ENCODE measurements around the gene PTPA. TPM values are rescaled to one million over a fixed set of nuclear protein-coding genes. Genes with fewer than 3 reads are reported as not detected.

Gene PTPA
- polyA plus RNA-seq, 1 experiment = 140 TPM

GRCh38 chr9:129068990-129069861 is 42.0 kb upstream of the PTPA start:
- POLR2A ChIA-PET = interaction anchor here (0.6 kb wide), 1 partner anchor 239 kb away, joined by 3 read pairs; the partner anchor contains the start of gene SPOUT1
- no peak for TF ChIP-seq CTCF (IDR thresholded peaks at IDR 0.05; ENCODE audit: low read depth, low read length)
- no peak overlapping the region for H3K27ac ChIP-seq (ENCODE audit: low read depth, low read length)
- CTCF ChIA-PET = no interaction called here
- H3K4me3 ChIP-seq (ENCODE audit: low read depth, low read length) = no peak overlapping the region
- no peak for DNase-seq (ENCODE audit: low read depth, low spot score)
- no peaks in the 10 kb centered on the region for H3K27me3 ChIP-seq (ENCODE audit: control insufficient read depth, insufficient read depth, low read length)
- no peaks in the 10 kb centered on the region; the same call in 1 of the 2 replicates for H3K9me3 ChIP-seq (ENCODE audit: control insufficient read depth, insufficient read depth, low read length)

GRCh38 chr9:129069862-129070641 is 41.2 kb upstream of the PTPA start:
- no peaks in the 10 kb centered on the region; the same call in 1 of the 2 replicates for H3K9me3 ChIP-seq (ENCODE audit: control insufficient read depth, insufficient read depth, low read length)
- CTCF ChIA-PET = no interaction called here
- DNase-seq (ENCODE audit: low read depth, low spot score) = no peak
- H3K27ac ChIP-seq (ENCODE audit: low read depth, low read length) = no peak overlapping the region
- POLR2A ChIA-PET = no interaction called here
- no peak overlapping the region for H3K4me3 ChIP-seq (ENCODE audit: low read depth, low read length)
- TF ChIP-seq CTCF (IDR thresholded peaks at IDR 0.05; ENCODE audit: low read depth, low read length) = no peak
- H3K27me3 ChIP-seq (ENCODE audit: control insufficient read depth, insufficient read depth, low read length) = no peaks in the 10 kb centered on the region

GRCh38 chr9:129070696-129071525 is 40.3 kb upstream of the PTPA start:
- Histone ChIP-seq H3K4me3 (ENCODE audit: low read depth, low read length) (no peak overlapping the region), H3K27ac (ENCODE audit: low read depth, low read length) (no peak overlapping the region), H3K9me3 (ENCODE audit: control insufficient read depth, insufficient read depth, low read length) (no peaks in the 10 kb centered on the region; the same call in 1 of the 2 replicates), H3K27me3 (ENCODE audit: control insufficient read depth, insufficient read depth, low read length) (no peaks in the 10 kb centered on the region)
- no peak for TF ChIP-seq CTCF (IDR thresholded peaks at IDR 0.05; ENCODE audit: low read depth, low read length)
- DNase-seq (ENCODE audit: low read depth, low spot score) = no peak
- ChIA-PET POLR2A (no interaction called here), CTCF (no interaction called here)

GRCh38 chr9:129071526-129072126 is 39.6 kb upstream of the PTPA start:
- Histone ChIP-seq H3K4me3 (ENCODE audit: low read depth, low read length) (no peak overlapping the region), H3K27me3 (ENCODE audit: control insufficient read depth, insufficient read depth, low read length) (no peaks in the 10 kb centered on the region), H3K9me3 (ENCODE audit: control insufficient read depth, insufficient read depth, low read length) (no peaks in the 10 kb centered on the region; the same call in 1 of the 2 replicates), H3K27ac (ENCODE audit: low read depth, low read length) (no peak overlapping the region)
- POLR2A ChIA-PET = no interaction called here
- CTCF ChIA-PET = no interaction called here
- no peak for DNase-seq (ENCODE audit: low read depth, low spot score)
- no peak for TF ChIP-seq CTCF (IDR thresholded peaks at IDR 0.05; ENCODE audit: low read depth, low read length)
